ENCODE measurements around the gene SPRN. TPM values are rescaled to one million over a fixed set of nuclear protein-coding genes. Genes with fewer than 3 reads are reported as not detected.

The SPRN gene
- total and polyA plus RNA-seq, 8 donors, result 0.18 to 5.2 TPM; not detected in 6

DNA sequence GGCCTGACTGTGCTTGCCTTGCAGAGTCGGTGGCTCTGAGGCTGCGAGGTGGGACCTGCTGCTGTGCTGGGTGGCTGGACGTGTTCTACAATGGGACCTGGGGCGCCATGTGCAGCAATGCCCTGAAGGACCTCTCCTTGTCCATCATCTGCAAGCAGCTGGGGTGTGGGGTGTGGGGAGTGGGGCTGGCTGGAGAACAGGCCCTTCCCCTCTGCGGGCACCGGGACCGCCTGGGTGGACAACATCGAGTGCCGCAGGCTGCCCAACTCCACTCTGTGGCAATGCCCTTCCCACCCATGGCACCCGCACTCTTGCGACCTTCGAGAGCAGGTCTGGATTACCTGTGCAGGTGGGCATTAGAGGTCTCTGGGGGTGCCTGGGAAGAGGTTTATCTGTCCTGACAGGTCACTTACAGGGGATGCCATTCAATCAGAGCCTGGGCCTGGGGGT lies 40.2 kb upstream of the SPRN start:
- no peak overlapping the region for H3K27ac ChIP-seq
- intact Hi-C loops (cut with DNase I; ENCODE audit: low total_unique reads), result no loop called here
- H3K4me1 ChIP-seq, result peaks cover 0 to 3% (median 0%) of the 10 kb centered on the region in 4 donors
- DNase-seq, result no peak
- no peak for TF ChIP-seq EP300 (IDR thresholded peaks at IDR 0.05)
- no peak for TF ChIP-seq POLR2AphosphoS5 (IDR thresholded peaks at IDR 0.05)
- no peak for TF ChIP-seq POLR2A (IDR thresholded peaks at IDR 0.05)
- TF ChIP-seq, protein P1, sequence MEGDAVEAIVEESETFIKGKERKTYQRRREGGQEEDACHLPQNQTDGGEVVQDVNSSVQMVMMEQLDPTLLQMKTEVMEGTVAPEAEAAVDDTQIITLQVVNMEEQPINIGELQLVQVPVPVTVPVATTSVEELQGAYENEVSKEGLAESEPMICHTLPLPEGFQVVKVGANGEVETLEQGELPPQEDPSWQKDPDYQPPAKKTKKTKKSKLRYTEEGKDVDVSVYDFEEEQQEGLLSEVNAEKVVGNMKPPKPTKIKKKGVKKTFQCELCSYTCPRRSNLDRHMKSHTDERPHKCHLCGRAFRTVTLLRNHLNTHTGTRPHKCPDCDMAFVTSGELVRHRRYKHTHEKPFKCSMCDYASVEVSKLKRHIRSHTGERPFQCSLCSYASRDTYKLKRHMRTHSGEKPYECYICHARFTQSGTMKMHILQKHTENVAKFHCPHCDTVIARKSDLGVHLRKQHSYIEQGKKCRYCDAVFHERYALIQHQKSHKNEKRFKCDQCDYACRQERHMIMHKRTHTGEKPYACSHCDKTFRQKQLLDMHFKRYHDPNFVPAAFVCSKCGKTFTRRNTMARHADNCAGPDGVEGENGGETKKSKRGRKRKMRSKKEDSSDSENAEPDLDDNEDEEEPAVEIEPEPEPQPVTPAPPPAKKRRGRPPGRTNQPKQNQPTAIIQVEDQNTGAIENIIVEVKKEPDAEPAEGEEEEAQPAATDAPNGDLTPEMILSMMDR (IDR thresholded peaks at IDR 0.05), result no peak
- no peak overlapping the region for H3K4me3 ChIP-seq
- peaks cover 0 to 4% (median 0%) of the 10 kb centered on the region in 4 donors for H3K9me3 ChIP-seq
- WGBS, 5 donors, result 88 to 97% (median 96%) methylated on average over 8 to 12 of the region's 12 CpGs
- H3K36me3 ChIP-seq, result peaks cover 0 to 27% (median 8%) of the 10 kb centered on the region in 4 donors
- peaks cover 0 to 11% (median 0%) of the 10 kb centered on the region in 3 donors for H3K27me3 ChIP-seq

DNA sequence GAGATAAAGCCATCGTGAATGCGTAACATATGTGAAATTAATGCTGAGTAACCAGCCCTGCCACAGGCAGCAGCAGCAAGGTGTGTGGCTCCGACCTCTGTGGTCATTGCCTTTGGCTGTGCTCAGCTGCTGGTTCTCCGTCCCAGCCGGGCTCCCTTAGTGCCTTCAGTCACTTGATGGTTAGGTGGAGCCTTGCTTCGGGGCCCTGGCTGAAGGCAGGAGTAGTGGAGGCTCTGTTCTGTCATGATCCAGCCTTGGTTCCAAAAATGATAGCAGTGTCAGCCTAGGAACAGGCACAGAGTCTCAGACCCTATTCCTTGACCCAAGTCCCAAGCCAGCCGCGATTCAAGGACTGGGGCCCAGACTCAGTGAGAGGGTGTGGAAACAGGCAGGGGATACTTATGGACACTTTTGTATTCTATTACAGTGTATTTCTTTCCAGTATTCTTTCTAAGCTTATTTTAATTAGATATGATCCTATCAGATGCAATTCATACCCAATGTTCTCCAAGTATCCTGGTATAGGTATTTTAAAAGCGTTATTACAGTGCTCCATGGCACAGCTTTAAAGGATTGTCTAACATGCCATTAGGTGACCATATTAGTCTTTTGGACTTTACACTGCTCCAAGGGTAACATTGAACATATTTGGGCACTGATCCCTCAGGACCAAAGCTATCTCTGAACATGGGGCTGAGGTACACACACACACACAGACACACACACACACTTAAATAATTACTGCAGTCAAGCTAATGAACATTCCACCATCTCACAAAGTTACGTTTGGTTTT lies 38.3 kb upstream of the SPRN start:
- Histone ChIP-seq H3K4me1 (peaks cover 0 to 3% (median 0%) of the 10 kb centered on the region in 4 donors), H3K9me3 (no peaks in the 10 kb centered on the region), H3K4me3 (no peak overlapping the region), H3K27ac (no peak overlapping the region), H3K27me3 (peaks cover 0 to 11% (median 0%) of the 10 kb centered on the region in 3 donors), H3K36me3 (peaks cover 0 to 32% (median 6%) of the 10 kb centered on the region in 4 donors)
- 85 to 92% (median 87%) methylated on average over 10 of the region's 10 CpGs for WGBS, 5 donors
- intact Hi-C loops (cut with DNase I; ENCODE audit: low total_unique reads), result no loop called here
- TF ChIP-seq POLR2A (IDR thresholded peaks at IDR 0.05), result no peak
- TF ChIP-seq, protein P1 (IDR thresholded peaks at IDR 0.05), result no peak
- TF ChIP-seq POLR2AphosphoS5 (IDR thresholded peaks at IDR 0.05), result no peak
- TF ChIP-seq EP300 (IDR thresholded peaks at IDR 0.05), result no peak
- DNase-seq, result no peak

DNA sequence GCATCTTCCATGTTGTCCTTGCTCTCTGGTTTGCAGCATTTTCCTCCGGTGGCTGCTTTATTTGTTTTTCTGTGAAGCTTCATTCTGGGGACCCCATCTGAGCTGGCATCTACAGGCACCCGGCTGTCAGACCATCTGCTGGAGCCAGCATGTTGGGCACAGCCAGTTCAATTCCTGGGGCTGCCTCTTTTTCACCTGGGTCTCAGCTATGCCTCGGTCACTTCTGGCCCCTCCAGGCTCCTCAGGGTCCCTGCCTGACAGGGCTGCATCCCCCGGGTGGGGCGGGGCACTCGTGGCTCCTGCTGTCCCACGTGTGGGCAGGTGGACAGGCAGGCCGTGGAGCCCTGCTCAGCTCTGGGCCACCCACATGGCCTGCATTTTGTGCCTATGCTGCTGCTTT lies 37.4 kb upstream of the SPRN start:
- TF ChIP-seq POLR2AphosphoS5 (IDR thresholded peaks at IDR 0.05) (no peak), POLR2A (IDR thresholded peaks at IDR 0.05) (no peak), EP300 (IDR thresholded peaks at IDR 0.05) (no peak)
- TF ChIP-seq, protein P1 (IDR thresholded peaks at IDR 0.05), result no peak
- H3K27me3 ChIP-seq, result peaks cover 0 to 11% (median 0%) of the 10 kb centered on the region in 3 donors
- no peak overlapping the region for H3K27ac ChIP-seq
- H3K9me3 ChIP-seq, result no peaks in the 10 kb centered on the region
- intact Hi-C loops (cut with DNase I; ENCODE audit: low total_unique reads), result no loop called here
- WGBS, 5 donors, result 69 to 84% (median 75%) methylated on average over 7 to 8 of the region's 8 CpGs
- no peak for DNase-seq
- peaks cover 0 to 3% (median 0%) of the 10 kb centered on the region in 4 donors for H3K4me1 ChIP-seq
- no peak overlapping the region for H3K4me3 ChIP-seq
- H3K36me3 ChIP-seq, result peaks cover 0 to 32% (median 2%) of the 10 kb centered on the region in 4 donors

DNA sequence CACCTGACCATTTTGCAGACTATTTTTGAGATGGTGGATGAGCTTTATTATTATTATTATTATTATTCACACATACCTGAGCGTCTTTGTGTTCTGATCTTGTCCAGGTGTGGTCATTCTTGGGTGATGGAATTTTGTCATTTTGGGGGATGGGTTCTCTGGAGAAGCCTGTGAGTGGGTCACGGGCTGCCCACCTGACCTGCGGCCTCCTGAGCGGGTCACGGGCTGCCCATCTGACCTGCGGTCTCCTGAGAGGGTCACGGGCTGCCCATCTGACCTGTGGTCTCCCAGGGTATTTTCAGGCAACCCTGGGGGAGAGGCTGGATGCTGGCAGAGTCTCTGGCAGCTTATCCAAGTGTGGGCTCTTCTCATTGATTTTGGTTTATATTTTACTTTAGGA lies 36.6 kb upstream of the SPRN start:
- Histone ChIP-seq H3K4me3 (no peak overlapping the region), H3K4me1 (peaks cover 0 to 3% (median 0%) of the 10 kb centered on the region in 4 donors), H3K9me3 (no peaks in the 10 kb centered on the region), H3K27me3 (peaks cover 0 to 11% (median 0%) of the 10 kb centered on the region in 3 donors), H3K27ac (no peak overlapping the region), H3K36me3 (peaks cover 0 to 31% (median 2%) of the 10 kb centered on the region in 4 donors)
- no peak for DNase-seq
- 90 to 93% (median 92%) methylated on average over 7 of the region's 7 CpGs for WGBS, 5 donors
- TF ChIP-seq POLR2A (IDR thresholded peaks at IDR 0.05) (no peak), POLR2AphosphoS5 (IDR thresholded peaks at IDR 0.05) (no peak), EP300 (IDR thresholded peaks at IDR 0.05) (no peak)
- TF ChIP-seq, protein P1 (IDR thresholded peaks at IDR 0.05), result no peak
- intact Hi-C loops (cut with DNase I; ENCODE audit: low total_unique reads), result no loop called here

Data from stomach (tissue), 9 donors.